C4-2B (cell line): ENCODE data around the gene EFCAB6.

ENCODE experiments used
- CTCF ChIP-seq: fragments of 450-650 bp; conservative IDR thresholded peaks from 2 replicates; pipeline ENCODE4 v1.5.1; 2017; ENCODE audit warnings: mild to moderate bottlenecking
- ZFX ChIP-seq: fragments of 450-650 bp; IDR thresholded peaks from 2 replicates; pipeline ENCODE4 v1.6.1; 2017

GRCh38 chr22:43504666-43505261 is 307.3 kb downstream of the EFCAB6 start:
- TF ChIP-seq CTCF (no peak), ZFX (no peak)
